Sigmoid colon (tissue), 7 donors: ENCODE results near the gene NCCRP1. TPM values are rescaled to one million over a fixed set of nuclear protein-coding genes. Genes with fewer than 3 reads are reported as not detected.

Experiments
- DNase-seq: peaks from one replicate; pipeline ENCODE4 v3.0.0-alpha.2; 2019
- H3K27ac ChIP-seq, 4 donors: fragments of 200-600 bp; sonication (generic); one replicate each; pipeline ENCODE4 v1.5.1; 2016 to 2019; ENCODE audit warnings: mild to moderate bottlenecking in 1 of 4
- H3K27me3 ChIP-seq, 3 donors: fragments of 200-600 bp; sonication (generic); one replicate each; pipeline ENCODE4 v1.5.1; 2019; ENCODE audit warnings: mild to moderate bottlenecking in 1 of 3
- H3K36me3 ChIP-seq, 4 donors: fragments of 200-600 bp; sonication (generic); one replicate each; pipeline ENCODE4 v1.5.1; 2016 to 2019
- H3K4me1 ChIP-seq, 4 donors: fragments of 200-600 bp; sonication (generic); one replicate each; pipeline ENCODE4 v1.5.1; 2017 to 2019
- H3K4me3 ChIP-seq, 4 donors: fragments of 200-600 bp; sonication (generic); one replicate each; pipeline ENCODE4 v1.5.1; 2017 to 2019; ENCODE audit warnings: mild to moderate bottlenecking in 2 of 4, moderate library complexity in 1 of 4
- H3K9me3 ChIP-seq, 4 donors: fragments of 200-600 bp in 3 of 4; sonication (generic) in 3 of 4; one replicate each; pipeline versions ENCODE4 v1.5.1 to v1.6.1; 2013 to 2019
- CTCF ChIP-seq, 4 experiments: fragments of 450-650 bp in 3 of 4; fragments of 200-600 bp in 1 of 4; IDR thresholded peaks; one replicate each; pipeline ENCODE4 v1.5.1; 2016 to 2019; ENCODE audit warnings: antibody characterized with exemption in 4 of 4, mild to moderate bottlenecking in 3 of 4, moderate library complexity in 2 of 4
- EP300 ChIP-seq, 4 donors: sonication (generic); formaldehyde crosslinking; IDR thresholded peaks; one replicate each; pipeline ENCODE4 v1.6.1; 2017; ENCODE audit warnings: antibody characterized with exemption in 4 of 4
- POLR2A ChIP-seq, 2 donors: fragments of 450-650 bp; IDR thresholded peaks; one replicate each; pipeline ENCODE4 v1.6.1; 2016; ENCODE audit warnings: antibody characterized with exemption in 2 of 2, mild to moderate bottlenecking in 2 of 2, moderate library complexity in 2 of 2
- POLR2AphosphoS5 ChIP-seq, 4 donors: sonication (generic); formaldehyde crosslinking; IDR thresholded peaks; one replicate each; pipeline ENCODE4 v1.6.1; 2017; ENCODE audit warnings: antibody characterized with exemption in 4 of 4
- WGBS, 2 donors: extraction: QIAGEN DNeasy Blood & Tissue Kit; methylation state at CpG; one replicate each; pipeline ENCODE4 v1.1.7; 2013; 5-methylcytosine and 5-hydroxymethylcytosine counted together
- intact Hi-C: fragments of 100-400 bp; cut with DNase I; formaldehyde crosslinking; loops from one replicate; pipeline ENCODE4 v1.15.1; 2023
- polyA plus RNA-seq, 3 donors: library from polyadenylated mRNA; stranded (reverse); fragments of 200-250 nt; gene quantifications; one replicate each; pipeline ENCODE4 v1.2.3, GENCODE V29; 2013
- total RNA-seq, 4 donors: library from RNA; depleted of rRNA; stranded (reverse); fragments of >200 nt; gene quantifications; one replicate each; pipeline ENCODE4 v1.1.0, GENCODE V29; 2016
- donor health status: healthy with polysubstance abuse.
- donor health status: Bipolar disorder and iron deficiency.
- donor health status: healthy.

NCCRP1 gene
- total and polyA plus RNA-seq, 7 donors, result 0.41 to 0.60 (median 0.52) TPM; not detected in 4

- Histone ChIP-seq H3K27me3 (peaks cover 16 to 47% (median 35%) of the 10 kb centered on the region in 3 donors), H3K4me1 (no peaks in the 10 kb centered on the region), H3K27ac (no peak overlapping the region), H3K9me3 (no peaks in the 10 kb centered on the region), H3K4me3 (no peak overlapping the region), H3K36me3 (no peaks in the 10 kb centered on the region)
- no peak for DNase-seq
- intact Hi-C loops, result no loop called here
- 83 to 89% methylated on average over 6 of the region's 6 CpGs for WGBS, 2 donors
- TF ChIP-seq EP300 (IDR thresholded peaks at IDR 0.05) (no peak), POLR2AphosphoS5 (IDR thresholded peaks at IDR 0.05) (no peak), POLR2A (IDR thresholded peaks at IDR 0.05) (no peak)
Measured at GRCh38 chr19:39206122-39206521, 9.4 kb downstream of the NCCRP1 start.

GRCh38 chr19:39207293-39207836, 10.6 kb downstream of the NCCRP1 start:
- 45 to 80% methylated on average over 6 of the region's 6 CpGs for WGBS, 2 donors

GRCh38 chr19:39208175-39208795, 11.5 kb downstream of the NCCRP1 start:
- no peaks in the 10 kb centered on the region for H3K4me1 ChIP-seq
- no peak overlapping the region for H3K27ac ChIP-seq
- no peaks in the 10 kb centered on the region for H3K9me3 ChIP-seq
- H3K36me3 ChIP-seq, result no peaks in the 10 kb centered on the region
- TF ChIP-seq CTCF (IDR thresholded peaks at IDR 0.05) (no peak), POLR2AphosphoS5 (IDR thresholded peaks at IDR 0.05) (no peak), EP300 (IDR thresholded peaks at IDR 0.05) (no peak), POLR2A (IDR thresholded peaks at IDR 0.05) (no peak)
- H3K4me3 ChIP-seq, result no peak overlapping the region
- H3K27me3 ChIP-seq, result peaks cover 8 to 25% (median 14%) of the 10 kb centered on the region in 3 donors
- no peak for DNase-seq
- intact Hi-C loops, result no loop called here
- WGBS, 2 donors, result 74 to 80% methylated on average over 9 of the region's 9 CpGs

More at GRCh38 chr19:39207293-39207836, 10.6 kb downstream of the NCCRP1 start:
- H3K27ac ChIP-seq, result no peak overlapping the region
- intact Hi-C loops, result no loop called here
- DNase-seq, result no peak
- no peak overlapping the region for H3K4me3 ChIP-seq
- H3K9me3 ChIP-seq, result no peaks in the 10 kb centered on the region
- TF ChIP-seq EP300 (IDR thresholded peaks at IDR 0.05) (no peak), POLR2A (IDR thresholded peaks at IDR 0.05) (no peak), POLR2AphosphoS5 (IDR thresholded peaks at IDR 0.05) (no peak), CTCF (IDR thresholded peaks at IDR 0.05) (no peak)
- H3K36me3 ChIP-seq, result no peaks in the 10 kb centered on the region
- peaks cover 16 to 34% (median 23%) of the 10 kb centered on the region in 3 donors for H3K27me3 ChIP-seq
- no peaks in the 10 kb centered on the region for H3K4me1 ChIP-seq

GRCh38 chr19:39209196-39209595, 12.4 kb downstream of the NCCRP1 start:
- Histone ChIP-seq H3K4me3 (no peak overlapping the region), H3K27ac (no peak overlapping the region), H3K4me1 (no peaks in the 10 kb centered on the region), H3K27me3 (peaks cover under 1 to 16% (median 5%) of the 10 kb centered on the region in 3 donors), H3K9me3 (no peaks in the 10 kb centered on the region), H3K36me3 (no peaks in the 10 kb centered on the region)
- DNase-seq, result no peak
- WGBS, 2 donors, result 70 to 77% methylated on average over 7 of the region's 7 CpGs
- TF ChIP-seq POLR2AphosphoS5 (IDR thresholded peaks at IDR 0.05) (no peak), CTCF (IDR thresholded peaks at IDR 0.05) (no peak), EP300 (IDR thresholded peaks at IDR 0.05) (no peak), POLR2A (IDR thresholded peaks at IDR 0.05) (no peak)
- intact Hi-C loops, result no loop called here

- WGBS, 2 donors, result 61 to 75% methylated on average over 13 of the region's 13 CpGs
- TF ChIP-seq POLR2AphosphoS5 (IDR thresholded peaks at IDR 0.05), result no peak
- no peak for TF ChIP-seq POLR2A (IDR thresholded peaks at IDR 0.05)
- TF ChIP-seq EP300 (IDR thresholded peaks at IDR 0.05), result no peak
- TF ChIP-seq CTCF (IDR thresholded peaks at IDR 0.05), result no peak
- no peaks in the 10 kb centered on the region for H3K4me1 ChIP-seq
- intact Hi-C loops, result no loop called here
- peaks cover 0 to 11% (median 0%) of the 10 kb centered on the region in 3 donors for H3K27me3 ChIP-seq
- DNase-seq, result no peak
- no peak overlapping the region for H3K4me3 ChIP-seq
- H3K27ac ChIP-seq, result no peak overlapping the region
- no peaks in the 10 kb centered on the region for H3K36me3 ChIP-seq
- peaks cover 0 to 7% (median 3%) of the 10 kb centered on the region in 4 donors for H3K9me3 ChIP-seq
Measured at GRCh38 chr19:39211731-39212374, 15.1 kb downstream of the NCCRP1 start.
